A172 (cell line): ENCODE data around the gene XIRP1. TPM values are rescaled to one million over a fixed set of nuclear protein-coding genes. Genes with fewer than 3 reads are reported as not detected.

Source experiments
- DNase-seq: peaks from one replicate; pipeline ENCODE4 v3.0.0-alpha.2; 2015; ENCODE audit warnings: low spot score
- total RNA-seq: library from RNA; depleted of rRNA; stranded (reverse); fragments of >200 nt; shearing (Covaris generic); gene quantifications from 2 replicates; pipeline ENCODE4 v1.2.3, GENCODE V29; 2014

The XIRP1 gene
- total RNA-seq, 1 experiment from 2014 or later, result not detected

DNA sequence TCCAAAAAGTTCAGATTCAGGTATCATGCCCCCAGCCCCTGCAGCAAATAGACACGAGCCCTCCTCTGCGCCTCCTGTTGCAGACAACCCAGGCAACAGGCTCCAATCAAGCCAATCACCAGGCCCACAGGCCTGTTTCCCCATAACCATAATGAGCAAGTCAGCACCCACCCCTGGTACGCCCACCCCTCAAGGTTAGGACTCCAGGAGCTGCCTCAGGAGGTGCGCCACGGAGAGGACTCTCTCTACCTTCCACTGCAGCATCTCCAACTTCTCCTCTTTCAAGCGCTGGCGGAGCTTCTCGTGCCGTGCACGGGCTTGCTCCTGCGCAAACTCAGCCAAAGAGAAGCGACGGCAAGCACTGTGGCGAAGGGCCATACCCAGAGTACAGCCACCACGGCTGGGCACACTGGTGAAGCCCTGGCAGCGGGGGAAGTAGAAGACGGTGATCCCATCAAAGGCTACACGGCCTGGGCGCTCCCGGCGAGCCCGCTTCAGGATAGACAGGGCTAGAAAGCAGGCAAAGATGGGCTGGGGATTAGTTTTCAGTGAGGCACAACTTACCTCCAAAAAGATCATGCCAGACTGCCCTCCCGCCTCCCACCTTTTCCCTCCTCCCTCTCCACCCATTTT is 47.5 kb downstream of the XIRP1 start:
- DNase-seq, result no peak

DNA sequence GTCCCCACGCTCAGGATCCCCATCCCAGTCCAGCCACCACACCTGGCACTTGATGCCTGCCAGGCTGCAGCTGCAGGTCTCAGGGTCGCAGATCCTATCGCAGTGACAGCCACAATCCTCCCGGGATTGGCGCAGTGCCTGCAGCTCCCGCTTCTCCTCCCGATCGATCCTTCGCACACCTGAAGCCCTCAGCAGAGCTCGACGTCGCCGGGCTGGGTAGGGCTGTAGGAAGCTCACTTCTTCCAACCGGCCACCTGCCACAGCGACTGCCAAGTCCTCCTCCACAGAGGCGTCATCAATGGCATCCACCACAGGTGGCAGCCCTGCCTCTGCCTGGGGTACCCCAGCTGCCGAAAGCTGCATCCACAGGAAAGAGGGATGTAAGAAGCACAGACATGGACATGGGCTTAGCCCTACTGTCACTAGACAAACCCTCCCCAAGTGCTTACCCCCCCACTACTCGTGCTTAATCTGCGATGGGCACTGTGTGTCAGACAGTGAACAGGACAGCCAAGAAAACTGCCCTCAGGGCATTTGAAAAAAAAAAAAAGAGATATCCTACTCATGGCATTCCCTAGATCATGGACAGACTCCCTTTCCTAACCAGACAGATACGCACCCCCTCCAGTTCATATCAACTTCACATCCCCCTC is 48.2 kb downstream of the XIRP1 start:
- DNase-seq, result no peak

DNA sequence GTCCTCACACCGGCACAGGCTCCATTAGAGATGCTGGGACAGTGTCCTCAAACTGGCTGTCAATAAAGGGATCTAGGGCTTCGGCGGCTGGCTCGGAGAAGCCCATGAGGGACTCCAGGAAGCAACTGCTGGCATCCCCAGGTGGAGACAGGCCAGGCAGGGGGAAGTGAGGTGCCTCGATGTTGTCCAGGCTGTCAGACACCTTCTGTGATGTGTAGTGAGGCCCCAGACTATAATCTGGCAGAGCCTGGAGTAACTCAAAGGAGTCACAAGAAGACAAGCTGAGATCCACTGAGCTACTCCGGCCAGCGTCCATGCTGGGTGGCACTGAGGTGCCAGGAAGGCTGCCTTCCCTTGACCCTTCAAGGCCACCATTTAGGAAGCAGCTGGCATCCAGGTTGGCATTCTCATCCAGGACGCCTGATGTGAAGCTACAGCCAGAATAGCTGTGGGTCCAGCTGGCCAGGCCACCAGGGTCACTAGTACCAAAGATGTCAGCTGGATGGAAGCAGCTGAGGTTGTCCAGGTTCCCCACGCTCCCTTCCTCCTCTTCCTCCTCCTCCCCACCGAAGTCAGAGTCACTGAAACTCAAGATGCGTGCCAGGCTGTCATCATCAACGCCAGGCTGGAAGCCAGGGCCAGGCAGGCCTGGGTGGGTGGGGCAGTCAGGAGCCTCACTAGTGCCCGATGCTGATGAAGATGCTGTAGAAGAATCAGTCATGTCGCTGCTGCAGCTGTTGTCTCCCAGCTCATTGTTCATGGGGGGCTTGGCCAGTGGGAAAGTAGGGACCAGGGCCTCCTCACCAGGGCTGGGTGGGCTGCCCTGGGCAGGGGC is 49.1 kb downstream of the XIRP1 start:
- no peak for DNase-seq

DNA sequence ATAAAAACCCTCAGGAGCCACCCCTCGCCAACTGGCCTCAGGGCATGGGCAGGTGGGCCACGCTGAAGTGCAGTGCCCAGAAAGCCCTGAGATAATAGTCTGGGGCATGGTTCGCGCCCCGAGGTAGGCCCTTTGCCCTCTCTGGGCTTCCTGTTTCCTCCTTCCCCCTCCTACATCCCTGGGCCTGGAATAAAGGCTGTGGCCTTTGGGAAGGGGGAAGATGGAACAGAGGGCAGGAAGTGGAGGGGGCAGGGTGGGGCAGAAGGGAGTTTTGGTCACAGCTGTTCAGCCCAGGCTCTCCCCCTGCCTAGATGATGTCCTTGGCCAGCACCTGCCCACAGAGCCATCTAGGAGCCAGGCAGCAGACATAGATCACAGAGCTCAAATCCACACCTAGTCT is 50.3 kb downstream of the XIRP1 start:
- no peak for DNase-seq

DNA sequence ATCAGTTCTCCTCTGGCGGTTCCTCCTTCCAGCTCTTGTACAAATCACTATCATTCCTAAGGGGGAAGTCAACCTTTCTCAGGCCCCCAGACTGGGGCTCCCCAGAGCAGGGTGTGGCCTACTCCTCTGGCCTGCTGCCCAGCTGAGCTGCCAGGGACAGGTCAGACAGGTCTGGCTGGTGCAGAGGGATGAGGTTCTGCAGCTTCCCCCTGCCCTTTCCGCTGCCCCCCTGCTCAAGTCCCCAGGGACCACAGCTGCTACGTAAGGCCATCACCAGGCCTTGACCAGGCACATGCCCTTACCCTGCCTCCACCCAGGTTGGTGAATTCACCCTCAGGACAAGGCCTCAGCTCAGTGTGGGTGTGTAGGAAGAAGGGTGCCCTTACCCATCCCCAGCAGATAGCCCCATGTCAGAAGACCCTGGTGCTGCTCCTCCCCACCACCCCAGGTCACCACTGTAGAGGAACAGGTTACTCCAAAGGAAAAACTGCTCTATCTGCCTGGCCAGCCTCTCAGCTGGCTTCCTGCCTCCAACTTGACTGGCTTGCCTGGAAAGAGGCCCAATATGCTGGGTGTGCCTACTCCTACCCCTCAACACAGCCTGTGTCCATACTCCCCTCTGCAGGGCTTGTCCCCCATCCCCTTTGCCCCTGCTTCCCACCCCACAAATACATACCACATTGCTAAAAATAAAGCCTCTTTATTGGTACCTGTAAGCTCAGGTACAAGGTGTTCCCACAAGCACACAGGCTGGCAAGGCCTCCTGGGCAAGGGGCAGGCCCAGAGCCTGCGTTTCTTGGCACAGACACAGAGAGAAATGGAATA is 51.0 kb downstream of the XIRP1 start:
- peak; percentile 55 for DNase-seq

GRCh38 chr3:39140341-39140971 is 51.9 kb downstream of the XIRP1 start:
- DNase-seq, result no peak

DNA sequence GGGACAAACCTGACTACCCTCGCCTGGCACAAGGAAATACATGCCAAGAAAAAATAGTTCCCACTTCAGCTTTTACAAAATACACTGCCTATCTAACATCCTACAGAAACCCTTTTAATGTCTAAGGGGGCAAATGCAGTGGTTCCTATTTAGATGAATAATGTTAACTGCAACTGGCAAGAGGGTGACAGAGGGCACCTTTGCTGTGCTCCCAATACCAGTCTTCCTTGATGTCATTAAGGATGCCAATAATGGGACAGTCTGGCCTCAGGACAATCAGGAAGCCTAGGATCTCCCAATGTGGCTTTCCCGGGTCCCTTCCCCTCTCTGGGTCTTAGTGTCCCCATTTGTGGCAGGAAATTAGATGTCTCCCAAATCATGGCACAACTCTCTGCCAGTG is 53.0 kb downstream of the XIRP1 start:
- DNase-seq, result no peak

GRCh38 chr3:39138804-39139415 is 53.5 kb downstream of the XIRP1 start:
- DNase-seq, result no peak

DNA sequence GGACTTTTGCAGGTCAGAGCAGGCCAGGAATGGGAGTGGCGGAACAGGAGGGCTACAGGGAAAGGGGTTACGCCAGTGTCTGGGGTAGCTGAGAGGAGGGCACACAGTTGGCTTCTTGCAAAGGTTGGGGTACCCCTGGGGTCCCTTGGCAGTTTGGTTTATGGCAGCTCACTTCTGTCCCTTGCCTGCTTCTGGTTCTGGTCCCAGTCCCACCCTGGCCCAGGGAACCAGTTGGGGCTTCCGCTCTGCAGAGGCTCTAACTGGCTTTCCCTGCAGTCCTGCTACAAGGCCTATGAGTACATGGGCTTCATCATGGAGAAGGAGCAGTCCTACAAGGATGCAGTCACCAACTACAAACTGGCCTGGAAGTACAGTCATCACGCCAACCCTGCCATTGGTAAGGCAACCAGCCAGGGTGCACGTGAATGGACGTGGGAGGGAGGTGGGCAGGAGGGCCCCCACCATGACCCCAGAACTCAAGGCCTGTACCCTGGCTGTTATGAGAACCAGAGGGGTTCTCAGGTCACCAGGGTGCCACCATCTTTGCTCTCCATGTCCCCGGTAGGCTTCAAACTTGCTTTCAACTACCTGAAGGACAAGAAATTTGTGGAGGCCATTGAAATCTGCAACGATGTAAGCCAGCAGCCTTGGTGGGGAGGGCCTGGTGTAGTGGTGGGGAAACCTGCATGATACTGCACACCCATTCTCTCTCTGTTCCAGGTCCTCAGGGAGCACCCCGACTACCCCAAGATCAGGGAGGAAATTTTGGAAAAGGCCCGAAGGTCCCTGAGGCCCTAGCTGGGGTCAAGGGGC is 54.2 kb downstream of the XIRP1 start:
- no peak for DNase-seq

- DNase-seq, result no peak
Observed at GRCh38 chr3:39137435-39137936, 54.9 kb downstream of the XIRP1 start.

DNA sequence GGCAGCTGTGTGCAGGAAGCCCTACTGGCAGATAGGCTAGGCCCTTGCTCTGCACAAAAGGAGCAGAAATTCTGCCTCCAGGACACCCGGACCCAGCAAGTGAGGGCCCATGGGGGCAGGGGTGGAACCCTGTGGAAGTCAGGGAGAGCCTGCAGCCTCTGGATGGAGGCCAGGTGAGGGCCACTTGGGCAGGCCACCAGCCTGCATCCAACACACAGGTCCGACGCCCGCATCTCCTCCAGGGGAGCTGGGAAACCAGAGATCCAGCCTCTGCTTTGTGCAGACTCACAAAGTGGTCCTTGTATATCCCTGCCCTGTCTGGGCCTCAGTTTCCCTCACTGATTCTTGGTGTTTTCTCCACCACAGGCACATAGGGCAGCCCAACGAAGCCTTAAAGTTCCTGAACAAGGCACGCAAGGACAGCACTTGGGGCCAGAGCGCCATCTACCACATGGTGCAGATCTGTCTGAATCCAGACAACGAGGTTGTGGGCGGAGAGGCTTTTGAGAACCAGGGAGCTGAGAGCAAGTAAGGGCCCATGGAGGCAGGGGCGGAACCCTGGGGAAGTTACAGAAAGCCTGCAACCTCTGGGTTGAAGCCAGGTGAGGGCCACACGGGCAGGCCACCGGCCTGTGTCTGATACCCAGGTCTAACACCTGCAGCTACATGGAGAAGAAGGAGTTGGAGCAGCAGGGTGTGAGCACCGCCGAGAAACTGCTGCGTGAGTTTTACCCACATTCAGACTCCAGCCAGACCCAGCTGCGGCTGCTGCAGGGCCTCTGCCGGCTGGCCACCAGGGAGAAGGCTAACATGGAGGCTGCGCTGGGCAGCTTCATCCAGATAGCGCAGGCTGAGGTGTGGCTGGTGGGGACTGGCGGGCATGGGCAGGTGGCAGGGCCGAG is 55.6 kb downstream of the XIRP1 start:
- no peak for DNase-seq

- no peak for DNase-seq
Observed at GRCh38 chr3:39135170-39135805, 57.1 kb downstream of the XIRP1 start.

GRCh38 chr3:39134305-39134704 is 58.1 kb downstream of the XIRP1 start:
- DNase-seq, result no peak

DNA sequence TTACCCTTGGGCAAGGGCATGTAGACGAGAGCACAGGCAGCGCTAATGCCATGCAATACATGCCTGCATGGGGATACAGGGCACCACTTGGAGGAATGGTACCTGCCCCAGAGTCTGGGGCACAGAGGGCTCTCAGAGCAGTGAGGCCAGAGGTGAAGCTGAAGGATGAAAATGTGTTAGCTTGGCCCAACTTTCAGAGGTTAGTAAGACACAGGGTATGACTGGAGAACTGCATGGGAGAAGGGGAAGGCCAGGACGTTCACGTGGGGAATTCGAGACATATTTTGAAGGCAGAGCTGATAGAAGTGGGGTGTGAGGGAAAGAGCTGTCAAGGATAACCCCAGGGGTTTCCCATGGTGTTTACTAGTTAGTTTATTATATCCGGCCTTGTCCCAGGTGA is 58.6 kb downstream of the XIRP1 start:
- no peak for DNase-seq
